Loucy (cell line): Measurements from ENCODE around the gene CLSTN1.

Experiments used
- H2AFZ ChIP-seq: fragments of 200-600 bp; sonication (generic); 2 replicates; pipeline ENCODE4 v1.6.0; 2016; ENCODE audit warnings: antibody characterized with exemption, mild to moderate bottlenecking, low read length, moderate library complexity
- H3F3A ChIP-seq: fragments of 200-600 bp; 2 replicates; pipeline ENCODE4 v1.6.0; 2016; ENCODE audit warnings: antibody characterized with exemption, low read depth, mild to moderate bottlenecking
- H3K27me3 ChIP-seq: fragments of 200-600 bp; sonication (generic); 2 replicates; pipeline ENCODE4 v1.6.1; 2014; ENCODE audit warnings: low read length, mild to moderate bottlenecking; ENCODE audit not compliant: insufficient read depth, poor library complexity, severe bottlenecking
- H3K36me3 ChIP-seq: fragments of 200-600 bp; sonication (generic); 2 replicates; pipeline ENCODE4 v1.6.1; 2016; ENCODE audit warnings: low read length; ENCODE audit not compliant: insufficient read depth
- H3K4me1 ChIP-seq: fragments of 200-600 bp; sonication (generic); 2 replicates; pipeline ENCODE4 v1.5.1; 2014; ENCODE audit warnings: low read length, mild to moderate bottlenecking; ENCODE audit not compliant: insufficient read depth, poor library complexity, severe bottlenecking
- H3K4me2 ChIP-seq: fragments of 200-600 bp; sonication (generic); 2 replicates; pipeline ENCODE4 v1.6.0; 2014; ENCODE audit warnings: antibody characterized with exemption, low read length, low read depth, mild to moderate bottlenecking; ENCODE audit not compliant: poor library complexity, severe bottlenecking
- H3K4me3 ChIP-seq: fragments of 200-600 bp; sonication (generic); 2 replicates; pipeline ENCODE4 v1.5.1; 2014; ENCODE audit warnings: low read length, mild to moderate bottlenecking, mixed read lengths; ENCODE audit not compliant: poor library complexity, severe bottlenecking
- H3K79me2 ChIP-seq: fragments of 200-600 bp; sonication (generic); 2 replicates; pipeline ENCODE4 v1.6.1; 2014; ENCODE audit warnings: low read length; ENCODE audit not compliant: insufficient read depth
- H3K9ac ChIP-seq: fragments of 200-600 bp; sonication (generic); 2 replicates; pipeline ENCODE4 v1.6.0; 2014; ENCODE audit warnings: mild to moderate bottlenecking, low read depth, low read length, moderate library complexity; ENCODE audit not compliant: poor library complexity, severe bottlenecking
- H3K9me2 ChIP-seq: fragments of 200-600 bp; sonication (generic); replicated peaks from 2 replicates; pipeline ENCODE4 v1.6.1; 2016; ENCODE audit warnings: low read depth, low read length, mixed read lengths
- H3K9me3 ChIP-seq: fragments of 200-600 bp; sonication (generic); 2 replicates; pipeline ENCODE4 v1.6.1; 2014; ENCODE audit warnings: mild to moderate bottlenecking, antibody characterized with exemption, low read length, low read depth; ENCODE audit not compliant: insufficient read depth
- H4K20me1 ChIP-seq: fragments of 200-600 bp; sonication (generic); 2 replicates; pipeline ENCODE4 v1.6.0; 2014; ENCODE audit warnings: antibody characterized with exemption, low read length, mild to moderate bottlenecking; ENCODE audit not compliant: insufficient read depth, poor library complexity, severe bottlenecking
- EZH2phosphoT487 ChIP-seq: fragments of 200-600 bp; IDR thresholded peaks from 2 replicates; pipeline ENCODE4 v1.6.1; 2018; ENCODE audit warnings: antibody characterized with exemption, mild to moderate bottlenecking, moderate library complexity, borderline replicate concordance
- TF ChIP-seq, protein P1 (sequence below): fragments of 200-600 bp; sonication (generic); conservative IDR thresholded peaks from 2 replicates; pipeline ENCODE4 v1.5.1; 2014; ENCODE audit warnings: mild to moderate bottlenecking, antibody characterized with exemption, low read length

CLSTN1 gene

GRCh38 chr1:9844106-9844505 is 20.3 kb upstream of the CLSTN1 start:
- H3K27me3 ChIP-seq: no peaks in the 10 kb centered on the region
- no peaks in the 10 kb centered on the region for H3K9me2 ChIP-seq
- H2AFZ ChIP-seq: no peak overlapping the region
- no peak overlapping the region for H3K4me3 ChIP-seq
- H4K20me1 ChIP-seq: no peaks in the 10 kb centered on the region
- TF ChIP-seq, protein P1, sequence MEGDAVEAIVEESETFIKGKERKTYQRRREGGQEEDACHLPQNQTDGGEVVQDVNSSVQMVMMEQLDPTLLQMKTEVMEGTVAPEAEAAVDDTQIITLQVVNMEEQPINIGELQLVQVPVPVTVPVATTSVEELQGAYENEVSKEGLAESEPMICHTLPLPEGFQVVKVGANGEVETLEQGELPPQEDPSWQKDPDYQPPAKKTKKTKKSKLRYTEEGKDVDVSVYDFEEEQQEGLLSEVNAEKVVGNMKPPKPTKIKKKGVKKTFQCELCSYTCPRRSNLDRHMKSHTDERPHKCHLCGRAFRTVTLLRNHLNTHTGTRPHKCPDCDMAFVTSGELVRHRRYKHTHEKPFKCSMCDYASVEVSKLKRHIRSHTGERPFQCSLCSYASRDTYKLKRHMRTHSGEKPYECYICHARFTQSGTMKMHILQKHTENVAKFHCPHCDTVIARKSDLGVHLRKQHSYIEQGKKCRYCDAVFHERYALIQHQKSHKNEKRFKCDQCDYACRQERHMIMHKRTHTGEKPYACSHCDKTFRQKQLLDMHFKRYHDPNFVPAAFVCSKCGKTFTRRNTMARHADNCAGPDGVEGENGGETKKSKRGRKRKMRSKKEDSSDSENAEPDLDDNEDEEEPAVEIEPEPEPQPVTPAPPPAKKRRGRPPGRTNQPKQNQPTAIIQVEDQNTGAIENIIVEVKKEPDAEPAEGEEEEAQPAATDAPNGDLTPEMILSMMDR: no peak
- no peak for TF ChIP-seq EZH2phosphoT487
- H3K79me2 ChIP-seq: no peaks in the 10 kb centered on the region
- peaks cover 4% of the 10 kb centered on the region; the same call in 1 of the 2 replicates for H3K36me3 ChIP-seq
- no peaks in the 10 kb centered on the region for H3F3A ChIP-seq
- H3K4me1 ChIP-seq: no peaks in the 10 kb centered on the region
- no peak overlapping the region for H3K9ac ChIP-seq
- H3K4me2 ChIP-seq: no peak overlapping the region
- H3K9me3 ChIP-seq: no peaks in the 10 kb centered on the region

- Histone ChIP-seq H3K27me3 (no peaks in the 10 kb centered on the region), H2AFZ (no peak overlapping the region), H3K4me2 (no peak overlapping the region), H3K9ac (no peak overlapping the region), H3F3A (no peaks in the 10 kb centered on the region), H3K4me1 (no peaks in the 10 kb centered on the region), H3K79me2 (no peaks in the 10 kb centered on the region), H3K36me3 (peaks cover 4% of the 10 kb centered on the region; the same call in 1 of the 2 replicates), H3K9me2 (no peaks in the 10 kb centered on the region), H3K9me3 (no peaks in the 10 kb centered on the region), H4K20me1 (no peaks in the 10 kb centered on the region), H3K4me3 (no peak overlapping the region)
- TF ChIP-seq, protein P1: no peak
- no peak for TF ChIP-seq EZH2phosphoT487
These were observed 19.8 kb upstream of the CLSTN1 start for GRCh38 chr1:9843576-9843945.

- Histone ChIP-seq H3K79me2 (no peaks in the 10 kb centered on the region), H2AFZ (no peak overlapping the region), H4K20me1 (no peaks in the 10 kb centered on the region), H3K9me2 (no peaks in the 10 kb centered on the region), H3F3A (no peaks in the 10 kb centered on the region), H3K27me3 (no peaks in the 10 kb centered on the region), H3K4me1 (no peaks in the 10 kb centered on the region), H3K4me3 (no peak overlapping the region), H3K4me2 (no peak overlapping the region), H3K9ac (no peak overlapping the region), H3K36me3 (peaks cover 4% of the 10 kb centered on the region; the same call in 1 of the 2 replicates), H3K9me3 (no peaks in the 10 kb centered on the region)
- TF ChIP-seq, protein P1: no peak
- TF ChIP-seq EZH2phosphoT487: no peak
These were observed 19.2 kb upstream of the CLSTN1 start for GRCh38 chr1:9842781-9843575.
